Measurements from ENCODE around the gene ATP13A4. TPM values are rescaled to one million over a fixed set of nuclear protein-coding genes. Genes with fewer than 3 reads are reported as not detected.

ATP13A4 gene
- total and polyA plus RNA-seq, 2 of the 8 experiments (the other 6 are each of a cell fraction or from before 2014, with no cell fraction given), result 0.12 TPM; not detected in 1

DNA sequence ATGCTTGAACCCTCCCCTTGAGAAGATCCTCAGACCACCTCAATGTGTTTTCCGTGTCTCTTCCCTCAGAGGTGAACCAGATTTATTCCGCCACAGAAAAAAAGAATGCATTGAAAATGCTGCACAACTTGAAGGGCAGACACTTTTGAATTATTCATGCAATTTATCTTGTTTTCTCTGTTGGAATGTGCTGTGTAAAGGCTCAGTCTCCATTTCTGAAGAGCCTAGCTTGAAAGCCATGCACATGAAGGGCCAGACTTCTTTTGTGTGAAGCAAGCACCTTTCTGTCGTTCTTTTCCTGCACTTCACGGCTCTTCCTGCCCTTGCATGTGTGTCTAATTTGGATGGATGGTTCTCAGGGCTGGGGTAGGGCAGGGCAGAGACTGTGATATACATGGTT, 97.2 kb downstream of the ATP13A4 start:
- FAIRE-seq, result no peak
- no peak overlapping the region for H3K4me3 ChIP-seq (ENCODE audit: extremely low read depth in 1 of 4, insufficient read depth in 2 of 4, low read depth in 3 of 4, low read length in 4 of 4)
- H2BK12ac ChIP-seq (ENCODE audit: low read depth, low read length), result no peak overlapping the region
- ChIA-PET CTCF (ENCODE audit: partially characterized antibody) (interaction anchor here (4.2 to 5.3 kb wide), 3 partner anchors 12 to 114 kb away, joined by 30 to 43 read pairs (median 31); no protein-coding TSS in a partner anchor), POLR2A (ENCODE audit: partially characterized antibody) (no interaction called here)
- no peaks in the 10 kb centered on the region for H3K79me1 ChIP-seq (ENCODE audit: low read depth, low read length)
- 90% methylated on average over 4 of the region's 4 CpGs; no CpG with 5 or more reads in 1 of the 2 experiments for WGBS, 2 experiments (ENCODE audit: extremely low coverage in 1 of 2, insufficient coverage in 1 of 2, insufficient read length in 1 of 2, insufficient replicate concordance in 2 of 2, low coverage in 1 of 2, low lambda C conversion rate in 2 of 2, missing lambda C conversion rate in 1 of 2)
- no peak overlapping the region for H2BK120ac ChIP-seq (replicated peaks; ENCODE audit: low read depth, low read length)
- no peak overlapping the region for H3K9ac ChIP-seq (replicated peaks in 1 of 4; ENCODE audit: extremely low read depth in 1 of 4, low read depth in 3 of 4, low read length in 3 of 4)
- H3K4me2 ChIP-seq (ENCODE audit: insufficient read depth in 1 of 2, low read depth in 2 of 2, low read length in 2 of 2), result no peak overlapping the region
- H3K9me3 ChIP-seq (ENCODE audit: insufficient read depth in 2 of 2, low read depth in 1 of 2, low read length in 1 of 2), result no peaks in the 10 kb centered on the region
- TF ChIP-seq NRF1 (IDR thresholded peaks at IDR 0.05; ENCODE audit: low read depth, low read length), result no peak
- no peak for TF ChIP-seq KDM5A (IDR thresholded peaks at IDR 0.05; ENCODE audit: low read length)
- TF ChIP-seq SIN3A (conservative IDR thresholded peaks at IDR 0.05 in 1 of 2, IDR thresholded peaks at IDR 0.05 in 1 of 2; ENCODE audit: low read depth in 1 of 2, low read length in 2 of 2), result no peak
- no peak for TF ChIP-seq RBBP5 (IDR thresholded peaks at IDR 0.05; ENCODE audit: borderline replicate concordance, low read depth, low read length)
- TF ChIP-seq SUZ12 (IDR thresholded peaks at IDR 0.05; ENCODE audit: low read length), result no peak
- TF ChIP-seq JUN (IDR thresholded peaks at IDR 0.05; ENCODE audit: low read depth, low read length), result no peak
- H3K18ac ChIP-seq (ENCODE audit: extremely low read depth, low read length), result no peak overlapping the region
- no peaks in the 10 kb centered on the region for H3K27me3 ChIP-seq (replicated peaks in 1 of 4; ENCODE audit: control insufficient read depth in 3 of 4, extremely low read depth in 1 of 4, insufficient read depth in 3 of 4, low read length in 3 of 4)
- H3K23me2 ChIP-seq (ENCODE audit: low read depth, low read length), result no peaks in the 10 kb centered on the region
- no peak overlapping the region for H2BK5ac ChIP-seq (ENCODE audit: low read depth, low read length)
- no peak overlapping the region for H2BK20ac ChIP-seq (ENCODE audit: low read length)
- H3K14ac ChIP-seq (ENCODE audit: insufficient read length), result no peak overlapping the region
- H3K4me1 ChIP-seq (replicated peaks in 1 of 4; ENCODE audit: control insufficient read depth in 3 of 4, insufficient read depth in 4 of 4, low read length in 3 of 4), result no peaks in the 10 kb centered on the region
- no peak overlapping the region for H4K91ac ChIP-seq (replicated peaks; ENCODE audit: insufficient read length, low read length)
- no peak overlapping the region for H2AFZ ChIP-seq (ENCODE audit: low read length)
- no peaks in the 10 kb centered on the region for H4K20me1 ChIP-seq (replicated peaks in 1 of 2; ENCODE audit: control insufficient read depth in 1 of 2, insufficient read depth in 2 of 2, low read length in 2 of 2)
- no peak overlapping the region for H2AK5ac ChIP-seq (ENCODE audit: low read depth, low read length)
- DNase-seq (ENCODE audit: low read depth in 1 of 2, low spot score in 2 of 2), result no peak
- H3K36me3 ChIP-seq (ENCODE audit: control insufficient read depth in 2 of 4, insufficient read depth in 4 of 4, low read length in 3 of 4), result no peaks in the 10 kb centered on the region
- no peak overlapping the region for H3K27ac ChIP-seq (ENCODE audit: low read depth, low read length)
- no peaks in the 10 kb centered on the region for H3K79me2 ChIP-seq (ENCODE audit: control insufficient read depth in 1 of 2, insufficient read depth in 2 of 2, low read length in 2 of 2)
- no peak overlapping the region for H4K8ac ChIP-seq (ENCODE audit: extremely low read depth, insufficient read depth, low read length)
- no peak overlapping the region for H2BK15ac ChIP-seq (ENCODE audit: low read length)
- H3K4ac ChIP-seq (replicated peaks; ENCODE audit: insufficient read length, low read depth, low read length), result no peak overlapping the region
- H4K5ac ChIP-seq (ENCODE audit: insufficient read length, low read depth, low read length), result no peak overlapping the region
- no peak overlapping the region for H3K56ac ChIP-seq (replicated peaks; ENCODE audit: insufficient read length, low read depth, low read length)
- no peak overlapping the region for H3K23ac ChIP-seq (ENCODE audit: insufficient read length)
